Subcutaneous adipose tissue (tissue), 4 donors: ENCODE data around the gene OOSP3. TPM values are rescaled to one million over a fixed set of nuclear protein-coding genes. Genes with fewer than 3 reads are reported as not detected.

Experiments
- total RNA-seq, 4 donors: library from RNA; depleted of rRNA; stranded (reverse); fragments of >200 nt; gene quantifications; one replicate each; pipeline ENCODE4 v1.1.0, GENCODE V29; 2016
- TF ChIP-seq, protein P1 (sequence below): fragments of 450-650 bp; IDR thresholded peaks from one replicate; pipeline ENCODE4 v1.5.1; 2016; ENCODE audit warnings: low read depth, mild to moderate bottlenecking, control low read depth, antibody characterized with exemption, moderate library complexity

Gene OOSP3, protein sequence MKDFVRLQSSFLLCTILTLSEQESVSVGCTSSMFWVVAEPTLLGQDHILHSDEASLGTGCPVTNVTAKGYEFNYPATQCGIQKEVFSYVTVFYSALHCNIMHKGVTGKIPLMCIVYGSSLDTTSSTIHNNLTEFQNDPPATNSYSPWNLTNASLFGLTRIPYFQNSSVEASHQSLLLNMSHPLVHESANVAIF
- not detected for total RNA-seq

DNA sequence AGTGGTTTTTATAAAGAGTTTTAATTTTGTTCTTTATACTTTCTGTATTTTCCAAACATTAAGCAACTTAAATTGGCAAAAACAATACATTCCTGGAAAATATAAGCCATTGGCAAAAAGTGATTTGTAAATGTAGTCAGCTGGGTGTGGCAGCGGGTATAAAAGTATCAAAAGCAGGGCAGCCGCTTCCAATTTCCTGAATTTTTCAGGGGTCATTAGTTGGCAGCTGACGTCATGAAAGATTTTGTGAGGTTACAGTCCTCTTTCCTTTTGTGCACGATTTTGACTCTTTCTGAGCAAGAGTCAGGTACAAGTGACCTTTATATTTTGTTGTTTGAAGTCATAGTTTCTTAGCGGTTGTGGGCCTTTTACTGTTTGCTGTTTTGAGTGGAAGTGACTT, at the start of gene OOSP3:
Gene OOSP3 (plus strand): TSS at position 208 of the 400 bp plus-strand sequence. CDS start 27 bp downstream, at position 235.
- TF ChIP-seq, protein P1, sequence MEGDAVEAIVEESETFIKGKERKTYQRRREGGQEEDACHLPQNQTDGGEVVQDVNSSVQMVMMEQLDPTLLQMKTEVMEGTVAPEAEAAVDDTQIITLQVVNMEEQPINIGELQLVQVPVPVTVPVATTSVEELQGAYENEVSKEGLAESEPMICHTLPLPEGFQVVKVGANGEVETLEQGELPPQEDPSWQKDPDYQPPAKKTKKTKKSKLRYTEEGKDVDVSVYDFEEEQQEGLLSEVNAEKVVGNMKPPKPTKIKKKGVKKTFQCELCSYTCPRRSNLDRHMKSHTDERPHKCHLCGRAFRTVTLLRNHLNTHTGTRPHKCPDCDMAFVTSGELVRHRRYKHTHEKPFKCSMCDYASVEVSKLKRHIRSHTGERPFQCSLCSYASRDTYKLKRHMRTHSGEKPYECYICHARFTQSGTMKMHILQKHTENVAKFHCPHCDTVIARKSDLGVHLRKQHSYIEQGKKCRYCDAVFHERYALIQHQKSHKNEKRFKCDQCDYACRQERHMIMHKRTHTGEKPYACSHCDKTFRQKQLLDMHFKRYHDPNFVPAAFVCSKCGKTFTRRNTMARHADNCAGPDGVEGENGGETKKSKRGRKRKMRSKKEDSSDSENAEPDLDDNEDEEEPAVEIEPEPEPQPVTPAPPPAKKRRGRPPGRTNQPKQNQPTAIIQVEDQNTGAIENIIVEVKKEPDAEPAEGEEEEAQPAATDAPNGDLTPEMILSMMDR = no peak

DNA sequence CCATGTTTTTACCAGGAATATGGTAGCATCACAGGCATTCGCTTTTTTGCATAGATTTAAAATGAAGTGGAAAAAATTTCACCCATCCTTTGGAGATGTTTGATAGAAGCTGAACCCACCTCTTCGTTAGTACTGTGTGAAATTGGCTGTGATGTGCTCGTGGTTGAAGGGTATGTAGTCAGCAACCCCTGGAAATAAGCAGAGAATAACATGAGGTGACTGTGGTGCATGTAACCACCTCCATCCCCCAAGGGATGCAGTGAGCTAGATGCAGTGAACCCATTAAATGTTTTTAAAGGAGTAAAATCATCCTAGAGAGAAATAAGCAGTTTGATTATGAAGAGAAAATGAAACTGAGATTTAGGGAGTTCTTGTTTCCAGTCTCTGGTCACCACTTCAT, 49.2 kb upstream of the OOSP3 start:
- TF ChIP-seq, protein P1 = no peak

DNA sequence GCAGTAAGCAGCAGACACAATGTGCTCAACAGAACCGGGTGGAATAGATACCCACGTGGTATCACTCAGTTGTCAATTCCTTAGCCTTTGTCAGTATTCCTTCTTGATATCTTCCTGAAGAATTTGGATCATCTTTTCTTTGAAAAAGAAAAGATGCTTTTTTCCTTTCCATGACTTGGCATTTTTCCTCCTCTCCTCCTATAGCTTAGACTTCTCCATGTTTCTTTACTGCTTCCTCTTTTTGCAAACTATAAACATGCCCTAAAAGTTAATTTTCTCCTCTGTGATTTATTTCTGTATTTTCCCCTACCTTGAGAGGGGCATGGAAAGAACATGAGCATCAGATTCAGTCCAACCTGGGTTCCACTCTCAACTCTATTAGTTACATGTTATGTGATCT, 45.0 kb upstream of the OOSP3 start:
- TF ChIP-seq, protein P1 = no peak

DNA sequence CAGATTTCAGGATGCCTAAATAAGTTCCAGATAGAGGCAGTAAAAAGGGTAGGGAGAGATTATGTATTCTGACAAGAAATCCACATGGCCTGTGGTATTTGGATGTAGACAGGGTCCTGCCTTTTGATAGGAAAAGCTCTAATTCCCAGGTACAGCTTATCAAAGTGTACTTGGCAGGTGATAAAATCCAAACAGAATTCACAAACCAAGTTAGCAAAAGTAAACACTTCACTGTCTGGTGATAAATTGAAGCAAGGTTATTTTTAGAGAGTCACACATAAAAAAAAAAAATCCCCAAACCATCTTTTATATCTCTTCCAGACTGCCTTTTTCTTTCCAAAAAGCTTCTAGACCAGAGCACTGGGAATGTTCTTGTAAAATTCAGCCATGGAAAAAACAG, 39.0 kb upstream of the OOSP3 start:
- TF ChIP-seq, protein P1 = no peak

DNA sequence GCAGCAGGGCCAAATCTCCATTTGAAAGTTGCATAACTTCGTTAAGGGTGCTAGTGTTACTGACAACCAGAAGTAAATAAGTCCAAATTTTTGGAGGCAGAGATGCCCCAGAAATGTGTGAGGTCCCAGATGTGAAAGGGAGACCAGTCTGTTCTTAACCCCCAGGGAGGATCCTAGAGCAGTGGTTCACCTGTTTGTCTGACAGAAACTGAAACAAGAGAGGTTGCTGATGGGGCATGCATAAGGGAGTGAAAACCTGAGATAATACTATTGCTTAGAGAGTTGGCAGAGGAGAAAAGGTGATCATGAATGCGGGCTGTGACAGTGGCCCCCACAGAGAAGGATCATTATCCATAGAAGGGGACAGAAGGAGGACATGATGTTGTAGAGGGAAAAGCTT, 37.1 kb upstream of the OOSP3 start:
- TF ChIP-seq, protein P1 = no peak

DNA sequence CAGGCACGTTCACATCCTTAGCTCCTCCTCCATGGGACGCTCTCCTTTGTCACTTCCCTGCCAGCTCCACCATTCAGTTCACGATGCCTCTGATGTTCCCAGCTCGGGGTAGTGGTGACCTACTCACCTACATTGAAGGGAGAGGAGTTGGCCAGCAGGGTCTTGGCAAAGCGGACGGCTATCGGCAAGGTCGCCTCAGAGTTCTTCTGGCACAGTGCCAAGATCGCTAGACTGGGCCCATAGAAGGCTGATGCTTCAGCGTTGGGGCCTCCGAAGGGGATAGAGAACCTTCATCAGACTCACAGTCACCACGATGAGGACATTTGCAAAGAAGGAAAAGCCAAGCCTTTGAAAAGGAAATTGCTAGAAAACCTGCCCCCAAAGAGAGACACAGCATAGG, 36.3 kb upstream of the OOSP3 start:
- TF ChIP-seq, protein P1 = no peak

DNA sequence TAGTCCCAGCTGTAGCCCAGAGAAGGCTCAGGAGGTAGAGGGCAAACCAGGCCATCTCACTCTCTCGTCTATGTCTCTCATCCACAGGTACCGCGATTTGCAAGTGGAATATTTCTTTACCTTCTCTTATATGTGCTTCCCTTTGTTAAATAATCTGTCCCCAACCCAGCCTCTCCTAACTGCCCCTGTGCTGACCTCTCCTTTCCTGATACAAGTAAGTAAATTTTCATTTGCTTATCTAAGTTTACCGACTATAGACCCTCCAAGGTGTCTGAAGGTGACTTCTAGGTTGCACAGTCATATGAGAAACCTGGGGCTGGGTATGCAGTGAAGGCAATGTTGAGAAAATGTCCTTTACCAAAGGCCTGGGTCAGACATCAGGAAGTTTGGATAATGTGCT, 33.2 kb upstream of the OOSP3 start, which contains the start of gene CBLIF:
Gene CBLIF (minus strand): TSS at position 101 of the 400 bp plus-strand sequence. CDS start 46 bp downstream, at position 55.
- TF ChIP-seq, protein P1 = no peak
